ENCODE data around the gene SORCS2. TPM values are rescaled to one million over a fixed set of nuclear protein-coding genes. Genes with fewer than 3 reads are reported as not detected.

Gene SORCS2
- total RNA-seq, 1 donor from 2014 or later = 4.9 TPM

DNA sequence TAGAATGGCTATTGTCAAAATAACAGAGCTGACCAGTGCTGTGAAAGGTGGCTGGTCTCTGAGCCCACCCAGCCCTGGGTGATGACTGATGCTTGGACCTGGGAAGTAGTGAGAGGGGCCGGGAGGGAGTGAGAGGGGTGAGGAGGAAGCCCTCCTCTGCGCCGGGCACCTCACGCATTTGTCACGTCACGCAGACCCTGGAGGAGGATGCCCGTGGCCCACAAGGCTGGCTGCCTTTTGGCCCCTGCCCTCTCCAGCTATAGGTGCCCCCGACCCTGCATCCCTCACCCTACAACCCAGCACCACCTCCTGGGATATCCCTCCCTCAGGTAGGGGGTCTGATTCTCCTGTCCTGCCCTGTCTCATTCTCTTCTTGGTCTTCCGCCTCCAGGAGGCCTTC, 539.9 kb downstream of the SORCS2 start:
- DNase-seq (ENCODE audit: low spot score in 2 of 2) = no peak
- no peak for FAIRE-seq

DNA sequence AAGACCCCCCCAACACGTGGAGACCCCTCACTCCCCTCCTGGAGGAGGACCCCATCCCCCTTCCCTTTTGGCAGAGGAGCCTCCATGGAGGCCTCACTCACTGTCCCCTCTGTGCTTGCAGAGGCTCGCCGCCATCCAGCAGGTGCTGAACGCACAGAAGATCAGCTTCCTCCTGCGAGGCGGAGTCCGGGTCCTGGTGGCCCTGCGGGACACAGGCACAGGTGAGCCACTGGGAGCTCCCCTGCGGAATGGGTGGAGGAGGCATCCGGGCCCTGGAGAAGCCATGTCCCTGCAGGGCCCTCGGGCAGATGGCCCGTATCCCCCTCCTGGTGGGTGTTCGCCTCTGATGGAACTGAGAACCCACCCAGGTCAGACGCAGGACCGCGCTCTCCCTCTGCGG, 540.9 kb downstream of the SORCS2 start:
- no peak for DNase-seq (ENCODE audit: low spot score in 2 of 2)
- no peak for FAIRE-seq

DNA sequence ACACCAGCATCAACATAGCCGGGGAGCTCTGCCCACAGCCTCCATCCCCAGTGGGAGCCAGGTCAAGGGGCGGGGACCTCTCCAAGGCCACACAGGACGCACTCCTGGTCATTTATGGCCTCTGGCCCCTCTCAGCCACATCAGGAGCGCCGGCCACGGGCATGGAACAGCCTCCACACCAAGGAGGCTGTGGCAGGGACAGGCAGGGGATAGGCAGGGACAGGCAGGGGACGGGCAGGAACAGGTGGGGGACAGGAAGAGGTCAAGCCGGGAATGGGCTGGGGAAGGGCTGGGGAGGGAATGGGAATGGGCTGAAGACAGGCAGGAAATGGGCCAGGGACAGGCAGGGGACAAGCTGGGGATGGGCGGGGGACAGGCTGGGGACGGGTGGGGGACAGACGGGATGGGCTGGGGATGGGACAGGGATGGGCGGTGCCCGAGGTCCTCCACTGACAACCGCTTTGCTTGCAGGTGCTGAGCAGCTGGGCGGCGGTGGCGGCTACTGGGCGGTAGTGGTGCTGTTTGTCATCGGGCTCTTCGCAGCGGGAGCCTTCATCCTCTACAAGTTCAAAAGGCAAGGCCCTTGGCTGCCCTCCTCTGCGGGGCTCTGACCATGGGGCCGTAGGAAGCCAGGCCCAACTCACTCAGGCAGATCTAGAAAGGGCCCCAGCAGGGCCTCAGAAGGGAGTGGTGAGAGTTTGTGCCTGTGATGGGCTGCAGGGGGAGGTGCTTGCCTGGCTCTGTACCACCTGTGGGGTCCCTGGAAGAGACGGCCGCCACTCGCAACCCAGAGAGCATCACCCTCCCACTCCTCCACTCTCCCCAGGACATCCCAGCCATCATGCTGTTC, 541.7 kb downstream of the SORCS2 start:
- no peak for DNase-seq (ENCODE audit: low spot score in 2 of 2)
- FAIRE-seq = no peak

DNA sequence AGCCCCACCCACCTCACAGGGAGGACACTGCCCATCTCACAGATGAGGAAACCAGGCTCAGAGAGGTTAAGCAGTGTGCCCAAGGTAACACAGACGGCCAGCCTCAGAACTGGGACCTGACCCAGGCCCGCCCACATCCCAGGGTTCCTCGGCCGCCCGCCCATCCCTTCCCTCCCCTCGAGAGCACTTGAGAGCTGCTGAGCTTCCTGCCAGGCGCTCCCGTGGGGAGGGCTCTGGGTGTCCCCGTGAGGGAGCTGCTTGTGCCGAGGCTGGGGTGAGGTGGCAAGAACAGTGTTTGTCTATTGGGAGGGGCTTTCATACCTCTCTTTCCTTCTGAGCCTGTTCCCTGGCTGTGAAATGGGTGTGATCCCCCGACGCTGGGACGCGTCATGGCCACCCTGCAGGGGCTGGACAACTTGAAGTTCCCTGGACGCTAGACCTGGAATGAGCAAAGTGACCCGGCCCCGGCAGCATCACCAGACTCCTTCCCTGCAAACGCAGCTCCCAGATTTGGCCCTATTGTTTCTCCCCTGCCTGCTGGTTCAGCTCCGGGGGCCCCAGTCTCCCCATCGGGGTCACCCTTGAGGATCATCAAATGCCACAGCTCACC, 542.4 kb downstream of the SORCS2 start:
- FAIRE-seq (no peak), DNase-seq (ENCODE audit: low spot score in 2 of 2) (no peak)

DNA sequence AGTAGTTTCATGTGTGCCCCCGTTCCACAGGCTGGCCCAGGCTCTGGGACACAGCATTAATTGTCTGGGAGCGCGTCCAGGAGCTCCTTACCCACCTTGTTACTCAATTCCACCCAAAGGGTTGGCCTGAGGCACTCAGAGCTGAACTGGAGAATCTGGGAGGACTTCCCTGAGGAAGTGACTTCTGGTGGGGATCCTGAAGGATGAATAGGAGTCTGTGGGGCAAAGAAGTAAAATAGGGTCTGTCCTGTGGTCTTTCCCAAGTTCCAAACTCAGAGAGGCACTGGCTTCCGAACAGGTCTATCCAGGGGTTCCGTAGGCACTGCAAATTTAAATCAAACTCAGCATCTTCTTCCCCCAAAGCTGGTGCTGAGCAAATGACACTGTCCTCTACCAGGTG, 543.1 kb downstream of the SORCS2 start:
- DNase-seq (ENCODE audit: low spot score in 2 of 2) (no peak), FAIRE-seq (no peak)

DNA sequence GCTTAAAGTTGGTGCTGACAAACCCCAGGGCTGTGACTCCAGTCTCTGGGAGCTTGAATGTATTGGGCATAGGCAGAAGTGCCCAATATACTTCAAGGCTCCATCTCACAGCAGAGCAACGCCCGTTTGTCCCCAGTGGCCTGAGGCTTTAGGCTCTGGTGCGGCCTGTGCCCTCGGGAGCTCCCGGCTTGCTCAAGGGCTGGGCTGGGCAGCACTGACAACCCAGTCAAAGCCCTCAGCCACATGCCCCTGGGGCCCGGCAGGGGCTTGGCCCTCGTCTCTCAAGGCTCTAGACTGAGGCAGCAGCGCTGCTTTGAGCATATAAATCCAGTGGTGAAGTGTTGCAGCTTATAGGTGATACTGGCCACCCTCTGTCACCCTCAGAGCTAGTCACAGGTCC, 543.6 kb downstream of the SORCS2 start:
- FAIRE-seq = no peak
- DNase-seq (ENCODE audit: low spot score in 2 of 2) = no peak

DNA sequence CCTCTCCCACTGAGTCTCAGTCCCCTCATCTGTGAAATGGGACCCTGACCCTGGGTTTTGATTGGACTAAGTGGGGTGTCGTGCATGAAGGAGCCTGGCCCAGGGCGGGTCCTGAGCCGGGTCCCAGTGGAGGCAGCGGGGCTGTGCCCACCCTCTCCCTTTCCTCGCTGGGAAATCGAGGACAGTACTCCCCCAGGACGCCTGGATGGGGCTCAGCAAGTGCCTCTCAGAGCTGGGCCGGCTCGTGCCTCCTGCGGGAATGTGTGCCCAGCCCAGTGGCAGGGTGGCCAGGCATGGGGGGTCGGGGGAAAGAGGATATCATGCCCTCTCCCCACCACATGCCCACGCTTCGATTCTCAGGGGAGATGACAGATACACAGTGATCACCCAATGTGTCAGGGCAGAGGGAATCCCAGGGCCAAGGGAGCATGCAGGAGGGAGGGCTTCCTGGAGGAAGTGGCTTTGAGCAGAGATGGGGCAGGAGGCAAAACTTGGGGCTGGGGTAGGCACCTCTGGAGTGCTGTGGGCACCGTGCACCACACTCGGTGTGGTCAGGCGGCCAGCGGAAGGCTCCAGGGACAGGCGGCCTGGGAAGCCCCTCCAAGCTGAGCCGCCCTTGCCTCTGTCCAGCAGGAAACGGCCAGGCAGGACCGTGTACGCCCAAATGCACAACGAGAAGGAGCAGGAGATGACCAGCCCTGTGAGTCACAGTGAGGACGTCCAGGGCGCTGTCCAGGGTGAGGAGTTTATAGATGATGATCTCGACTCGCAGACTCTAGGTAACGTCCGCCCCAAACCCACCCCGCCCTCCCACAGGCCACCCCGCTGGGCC, 544.3 kb downstream of the SORCS2 start:
- no peak for FAIRE-seq
- no peak for DNase-seq (ENCODE audit: low spot score in 2 of 2)

DNA sequence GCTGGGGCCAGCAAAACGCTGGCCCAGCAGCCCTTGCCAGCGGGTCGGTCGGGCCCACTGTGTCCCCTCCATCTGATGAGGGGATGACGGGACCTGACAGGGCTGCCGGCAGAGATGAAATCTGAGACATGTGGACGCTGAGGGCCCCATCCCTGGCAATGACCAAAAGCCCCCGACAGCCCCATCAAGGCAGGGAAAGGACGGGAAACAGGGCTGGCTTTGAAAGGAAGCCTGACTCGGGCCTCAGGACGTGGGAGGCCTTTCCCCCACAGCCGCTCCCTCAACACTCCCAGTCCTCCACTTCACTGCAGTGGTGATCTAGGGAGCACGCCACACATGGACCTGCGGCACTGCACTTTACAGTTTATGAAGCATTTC, 544.9 kb downstream of the SORCS2 start:
- DNase-seq (ENCODE audit: low spot score in 2 of 2) (no peak), FAIRE-seq (no peak)

DNA sequence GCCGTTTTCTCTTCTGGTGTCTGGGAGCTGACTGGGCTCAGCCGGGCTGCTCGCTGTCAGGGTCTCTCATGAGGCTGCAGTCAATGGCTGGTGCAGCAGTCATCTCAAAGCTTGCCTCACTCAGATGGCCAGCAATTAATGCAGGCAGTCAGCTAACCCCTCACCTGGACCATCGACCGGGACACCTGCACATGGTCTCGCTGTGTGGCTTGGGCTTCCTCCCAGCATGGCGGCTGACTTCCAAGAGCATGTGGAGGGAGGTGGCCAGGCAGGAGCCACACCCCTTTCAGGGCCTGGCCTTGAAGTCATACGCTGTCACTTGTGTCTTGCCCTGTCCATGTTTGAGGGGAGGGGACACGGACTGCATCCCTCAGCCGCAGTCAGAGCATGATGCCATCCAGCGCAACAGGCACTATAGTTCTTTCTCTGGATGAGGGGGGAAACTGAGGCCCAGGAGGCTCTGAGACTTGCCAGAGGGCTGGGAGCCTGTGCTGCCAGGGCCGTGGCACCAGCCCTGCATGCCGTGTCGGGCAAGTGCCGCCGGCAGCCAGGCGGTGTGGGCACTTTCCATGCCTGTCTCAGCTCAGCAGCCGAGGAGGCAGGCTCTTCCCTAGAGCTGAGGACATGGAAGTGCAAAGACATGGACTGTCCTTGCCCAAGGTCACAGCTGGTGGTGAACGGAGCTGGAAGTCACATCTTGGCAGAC, 545.6 kb downstream of the SORCS2 start:
- DNase-seq (ENCODE audit: low spot score in 2 of 2) = no peak
- FAIRE-seq = no peak

DNA sequence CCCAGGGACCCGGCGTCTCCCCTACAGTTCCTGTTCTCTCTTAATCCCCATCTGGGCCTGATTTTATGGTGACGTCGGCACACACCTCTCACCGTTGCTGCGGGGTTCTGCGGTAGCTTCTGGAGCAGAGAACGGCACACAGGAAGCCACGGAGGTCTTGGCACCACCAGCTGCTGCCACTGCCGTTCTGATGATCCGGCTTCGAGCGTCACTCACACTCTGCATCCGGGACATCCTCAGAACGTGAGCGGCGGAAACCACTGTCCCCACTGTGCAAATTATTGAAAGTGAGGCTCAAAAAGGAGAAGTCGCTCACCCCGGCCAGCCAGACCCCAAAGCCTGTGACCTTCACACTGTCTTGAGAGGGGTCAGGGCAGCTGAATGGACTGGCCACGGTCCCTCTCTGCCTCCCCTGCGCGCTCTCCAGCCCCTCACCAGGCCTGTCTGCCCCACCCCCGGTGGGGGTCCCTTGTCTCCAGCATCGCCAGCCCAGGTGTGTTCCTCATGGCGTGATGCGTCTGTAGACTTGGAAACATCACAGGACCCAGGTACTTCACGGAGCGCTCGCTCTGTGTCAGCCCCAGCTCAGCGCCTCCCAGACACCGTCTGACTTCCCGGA, 546.2 kb downstream of the SORCS2 start:
- FAIRE-seq (no peak), DNase-seq (ENCODE audit: low spot score in 2 of 2) (no peak)

DNA sequence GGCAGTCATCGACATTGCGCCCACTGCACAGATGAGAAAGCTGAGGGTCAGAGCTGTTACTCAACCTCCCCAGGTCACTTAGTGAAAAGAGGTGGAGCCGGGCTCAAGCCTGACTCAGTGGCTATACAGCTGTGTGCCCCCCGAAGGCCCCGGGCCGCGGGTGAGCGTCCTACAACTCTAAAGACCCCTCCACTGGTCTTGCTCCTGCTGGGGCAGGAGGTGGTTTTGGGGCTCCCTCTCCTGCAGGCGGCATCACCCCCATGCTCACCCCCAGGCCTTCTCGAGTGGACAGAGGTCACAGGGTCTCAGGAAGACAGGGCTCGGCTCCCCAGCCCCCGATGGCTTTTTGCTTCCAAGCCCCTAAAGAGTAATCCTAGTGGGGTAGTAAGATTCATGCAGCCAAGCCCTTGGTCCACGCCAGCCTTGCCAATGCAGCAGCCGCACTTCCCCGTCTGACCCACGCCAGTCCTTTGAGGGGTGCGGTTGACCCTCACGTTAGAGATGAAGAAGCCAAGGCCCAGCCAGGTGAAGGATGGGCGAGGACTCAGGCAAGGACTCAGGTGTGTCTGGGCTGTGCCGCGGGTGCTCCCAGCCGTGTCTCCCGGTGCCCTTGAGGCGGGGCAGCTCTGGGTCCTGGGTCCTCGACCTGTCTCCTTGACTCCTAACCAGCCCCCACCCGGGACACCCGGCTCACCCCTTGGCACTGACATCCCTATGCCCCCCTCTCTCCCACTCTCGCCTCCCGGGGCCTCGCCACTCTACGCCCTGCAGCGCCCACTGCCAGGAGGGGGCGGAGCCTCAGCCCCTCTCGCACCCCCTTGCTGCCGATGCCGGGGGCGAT, 547.0 kb downstream of the SORCS2 start:
- no peak for FAIRE-seq

DNA sequence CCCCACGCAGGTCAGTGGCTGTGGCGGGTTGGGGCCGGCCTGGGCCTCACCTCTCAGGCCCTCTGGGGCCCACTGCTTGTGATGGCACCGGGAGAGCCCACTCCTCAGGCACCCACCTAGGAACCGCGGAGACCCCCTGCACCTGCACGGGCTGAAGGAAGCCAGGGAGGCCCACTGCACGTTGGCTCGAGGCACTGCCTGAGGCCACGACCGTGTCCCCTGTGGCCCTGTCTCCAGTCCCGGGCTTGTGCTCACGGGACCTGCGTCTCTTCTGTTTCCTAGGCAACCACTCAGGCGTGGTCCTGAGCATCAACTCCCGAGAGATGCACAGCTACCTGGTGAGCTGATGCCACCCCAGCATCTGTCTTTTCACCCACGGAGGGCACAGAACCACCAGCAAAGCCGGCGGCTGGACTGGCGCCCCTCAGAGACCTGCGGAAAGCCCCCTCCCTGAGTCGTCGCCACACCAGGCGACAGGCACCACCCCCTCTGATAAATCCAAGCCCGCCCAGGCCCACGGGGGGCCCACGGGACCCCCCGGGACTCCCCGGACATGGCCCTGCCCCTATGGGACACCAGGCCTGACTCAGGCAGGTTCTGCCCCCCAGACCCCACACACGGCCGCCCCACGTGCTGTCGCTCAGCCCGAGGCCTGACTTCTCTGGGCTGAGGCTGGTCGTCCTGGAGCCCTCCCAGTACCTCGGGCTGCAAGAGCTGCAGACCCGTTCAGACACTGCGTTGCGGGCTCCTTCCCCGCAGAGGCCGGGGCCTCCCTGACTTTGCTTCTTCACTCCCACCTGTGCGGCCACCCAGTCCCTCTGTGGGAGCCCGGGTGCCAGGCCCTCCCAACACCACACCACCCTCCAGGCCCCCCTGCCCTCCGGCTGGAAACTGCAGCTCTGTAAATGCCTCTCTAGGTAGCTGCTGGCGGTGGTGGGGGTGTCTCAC, 547.9 kb downstream of the SORCS2 start:
- DNase-seq (ENCODE audit: low spot score in 2 of 2) (no peak), FAIRE-seq (no peak)

More for the DNA sequence above, 547.0 kb downstream of the SORCS2 start:
- DNase-seq (ENCODE audit: low spot score in 2 of 2) = no peak

DNA sequence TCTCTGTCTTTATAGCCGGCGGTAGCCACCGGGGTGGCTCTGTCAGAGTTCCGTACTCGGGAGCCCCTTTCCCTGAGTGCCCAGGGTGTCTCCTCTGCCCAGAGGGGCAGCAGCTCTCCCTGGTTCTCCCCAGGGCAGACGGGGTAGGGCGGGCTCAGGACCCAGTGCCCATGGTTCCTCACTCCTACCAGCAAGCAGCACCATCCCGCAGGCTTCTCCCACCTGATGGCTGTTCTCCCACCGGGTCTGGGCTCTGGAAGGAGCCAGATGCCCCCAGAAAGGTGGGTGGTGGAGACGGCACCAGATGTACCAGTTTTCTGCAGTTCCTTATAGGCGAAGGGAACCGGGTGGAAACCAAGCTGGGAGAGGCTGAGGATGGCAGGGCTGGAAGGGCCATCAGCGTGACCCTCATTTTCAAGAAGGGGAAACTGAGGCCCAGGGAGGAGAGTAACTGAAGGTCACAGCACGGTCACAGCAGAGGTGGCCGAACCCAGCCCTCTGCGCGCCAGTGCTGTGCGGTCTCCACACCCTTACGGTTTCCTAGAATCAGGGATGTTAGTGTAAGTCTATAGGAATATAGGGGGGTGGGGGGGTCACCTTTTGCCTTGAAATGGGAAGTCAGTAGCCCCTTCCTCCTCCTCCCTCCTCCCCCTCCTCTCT, 548.7 kb downstream of the SORCS2 start:
- no peak for FAIRE-seq
- DNase-seq (ENCODE audit: low spot score in 2 of 2) = no peak

DNA sequence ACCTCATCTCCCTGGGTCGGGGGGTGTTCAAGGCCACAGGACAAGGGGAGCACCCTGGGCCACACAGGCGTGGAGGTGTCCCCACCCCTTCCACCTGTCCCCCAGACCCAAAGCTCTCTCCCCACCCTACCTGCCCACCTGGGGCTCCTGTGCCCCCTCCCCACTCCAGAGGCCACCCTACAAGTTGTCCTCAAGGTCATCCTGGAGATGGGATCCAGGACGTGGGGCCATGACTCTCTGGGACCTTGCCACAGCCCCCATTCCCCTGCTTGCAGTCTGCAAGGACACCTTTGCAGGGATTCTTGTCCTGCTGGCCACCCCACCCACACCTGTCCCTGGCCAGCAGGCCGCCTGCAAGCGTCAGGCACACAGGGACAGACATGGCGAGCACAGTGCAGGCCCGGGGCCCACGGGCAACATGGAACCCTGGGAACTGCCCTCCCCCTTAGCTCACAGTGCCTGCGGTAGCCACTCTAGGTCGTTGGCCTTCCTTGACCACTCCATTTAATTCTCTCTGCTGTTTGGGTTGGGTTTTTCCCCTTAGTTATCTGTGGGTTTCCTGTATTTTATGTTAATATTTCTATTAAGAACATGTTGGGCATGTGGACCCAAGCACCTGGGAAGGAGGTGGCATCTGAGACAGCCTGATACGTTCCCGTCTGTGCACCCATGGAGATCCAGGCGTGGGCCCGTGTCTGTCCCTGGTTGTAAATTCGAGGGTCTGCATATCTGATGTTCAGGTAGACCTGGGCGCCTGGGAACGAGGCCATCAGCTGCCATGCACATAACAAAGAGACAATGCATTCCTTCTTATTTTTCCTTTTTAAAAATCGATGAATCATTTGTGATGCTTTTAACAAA, 549.8 kb downstream of the SORCS2 start:
- no peak for DNase-seq (ENCODE audit: low spot score in 2 of 2)
- no peak for FAIRE-seq

DNA sequence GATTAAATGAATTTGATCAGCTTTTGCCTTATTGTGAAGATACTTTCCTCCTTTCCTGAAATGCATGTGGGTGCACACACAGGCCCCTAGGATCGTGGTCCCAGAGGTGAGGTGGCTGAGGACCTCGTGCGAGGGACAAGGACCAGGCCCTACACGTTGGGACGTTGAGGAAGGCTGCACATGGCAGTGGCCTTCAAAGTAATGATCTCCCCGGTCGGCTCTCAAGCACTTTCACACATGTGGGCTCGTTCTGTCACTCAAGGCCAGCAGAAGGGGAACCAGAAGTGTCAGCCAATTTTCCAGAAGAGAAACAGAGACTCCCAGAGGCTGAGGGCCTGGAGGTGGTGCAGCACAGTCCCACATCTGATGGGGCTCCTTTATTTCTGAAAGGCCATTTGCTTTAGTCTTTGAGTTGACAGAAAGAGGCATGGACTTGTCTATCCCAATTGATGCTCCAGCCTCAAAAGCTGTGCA, 550.5 kb downstream of the SORCS2 start:
- DNase-seq (ENCODE audit: low spot score in 2 of 2) (no peak), FAIRE-seq (no peak)

DNA sequence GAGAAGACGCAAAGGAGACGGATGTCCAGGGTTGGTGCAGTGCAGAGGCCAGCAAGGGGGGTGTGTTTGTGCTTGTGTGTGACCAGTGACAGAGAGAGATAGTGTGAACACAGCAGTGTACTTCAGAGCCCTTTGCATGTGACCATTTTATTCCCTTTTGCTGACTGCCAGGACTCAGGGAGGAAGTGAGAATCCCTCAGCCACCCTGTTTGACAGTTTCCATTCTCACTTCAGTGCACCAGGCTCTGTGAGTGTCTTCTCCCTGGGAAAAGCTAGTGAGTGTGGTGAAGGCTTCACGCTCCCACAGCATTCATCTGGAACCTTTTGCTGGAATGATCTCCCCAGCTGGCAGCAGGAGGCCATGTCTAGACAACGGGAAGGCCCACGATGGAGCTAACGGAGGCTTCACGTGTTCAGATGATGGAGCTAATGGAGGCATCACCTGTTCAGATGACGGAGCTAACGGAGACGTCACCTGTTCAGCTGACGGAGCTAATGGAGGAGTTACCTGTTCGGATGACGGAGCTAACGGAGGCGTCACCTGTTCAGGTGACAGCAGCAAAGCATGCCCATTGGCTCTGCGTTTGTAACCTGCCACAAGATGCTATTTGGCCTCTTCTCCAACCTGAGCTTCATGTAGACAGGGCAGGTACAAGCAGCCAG, 551.9 kb downstream of the SORCS2 start:
- FAIRE-seq (no peak), DNase-seq (ENCODE audit: low spot score in 2 of 2) (no peak)
